ENCODE data around the gene GNG13. TPM values are rescaled to one million over a fixed set of nuclear protein-coding genes. Genes with fewer than 3 reads are reported as not detected.
A peak's percentile ranks its signal among the peaks of the same experiment; 100 is the strongest.

The GNG13 gene
- total and polyA plus RNA-seq, 9 of the 15 experiments (the other 6 are each of a cell fraction or from before 2014, with no cell fraction given): not detected

- Histone ChIP-seq H3K27ac (ENCODE audit: extremely low read depth, low read depth, low read length) (no peak overlapping the region), H3K27me3 (ENCODE audit: control insufficient read depth in 2 of 2, insufficient read depth in 2 of 2, low read length in 2 of 2) (peaks cover 0 to 6% of the 10 kb centered on the region in 2 experiments; a peak in 1 of 5 replicates), H3K4me1 (replicated peaks in 1 of 2; ENCODE audit: control insufficient read depth in 2 of 2, insufficient read depth in 2 of 2, low read length in 2 of 2) (peaks cover 0 to 67% of the 10 kb centered on the region in 2 experiments; a peak in 2 of 5 replicates), H2AFZ (ENCODE audit: low read depth, low read length) (no peak overlapping the region), H3K9me1 (ENCODE audit: control insufficient read depth, insufficient read depth, low read length) (peaks cover 2% of the 10 kb centered on the region), H3K9ac (ENCODE audit: insufficient read depth in 1 of 2, low read depth in 2 of 2, low read length in 2 of 2) (no peak overlapping the region; a peak in 1 of 4 replicates), H3K4me2 (ENCODE audit: insufficient read depth, low read length) (no peak overlapping the region), H3K79me2 (ENCODE audit: control insufficient read depth, insufficient read depth, low read length) (no peaks in the 10 kb centered on the region), H3K4me3 (no peak overlapping the region), H4K20me1 (replicated peaks; ENCODE audit: control insufficient read depth, insufficient read depth, low read length) (0 out of 2 replicates have a peak, but pooled peaks cover 3% of the 10 kb centered on the region), H3K9me3 (replicated peaks; ENCODE audit: control insufficient read depth, insufficient read depth, low read depth, low read length) (no peaks in the 10 kb centered on the region), H3K36me3 (ENCODE audit: control insufficient read depth, insufficient read depth, low read length) (no peaks in the 10 kb centered on the region)
- FAIRE-seq (no peak), ATAC-seq (peak; percentile 50; the same call in 2 of the 3 replicates), DNase-seq (ENCODE audit: extremely low read depth in 1 of 4, low spot score in 3 of 4) (no peak)
- intact Hi-C loops (cut with micrococcal nuclease): no loop called here
- WGBS (ENCODE audit: insufficient coverage, low coverage, missing lambda C conversion rate): 42% methylated on average over 18 of the region's 20 CpGs
- in situ Hi-C loops (cut with MboI): no loop called here
- BruUV-seq (replicated peaks): no TSS peak
- TF ChIP-seq E2F5 (CRISPR knock-in tag; IDR thresholded peaks at IDR 0.05) (no peak), HCFC1 (IDR thresholded peaks at IDR 0.05; ENCODE audit: low read depth, low read length) (no peak), CBX3 (IDR thresholded peaks at IDR 0.05; ENCODE audit: borderline replicate concordance in 1 of 2, low read length in 2 of 2) (no peak), ZNF57 (CRISPR knock-in tag; IDR thresholded peaks at IDR 0.05) (no peak), ADNP (tag; IDR thresholded peaks at IDR 0.05) (no peak), NFRKB (IDR thresholded peaks at IDR 0.05; ENCODE audit: low read depth) (no peak), GATAD2B (IDR thresholded peaks at IDR 0.05; ENCODE audit: borderline replicate concordance) (no peak)
- ChIA-PET CTCF (ENCODE audit: low intra/inter-chr PET ratio) (no interaction called here), POLR2A (interaction anchor here (0.9 kb wide), 1 partner anchor 11 kb away, joined by 7 read pairs; no protein-coding TSS in a partner anchor)
Observed at GRCh38 chr16:769184-769784, 31.2 kb downstream of the GNG13 start.

Data from K562 (cell line).